Left kidney (tissue), 8 donors: Measurements from ENCODE around the gene ZNRD2. TPM values are rescaled to one million over a fixed set of nuclear protein-coding genes. Genes with fewer than 3 reads are reported as not detected.
"Not testable (repeated sequence)": the region's sequence is repeated elsewhere in the genome, so short reads cannot be mapped to it uniquely, and the experiment has no call there.

Experiments
- DNase-seq: peaks from one replicate; pipeline ENCODE4 v3.0.0-alpha.2; 2013
- long read RNA-seq, 8 donors: transcript quantifications; one replicate each; lab custom pipeline, GENCODE V29; 2026
- polyA plus RNA-seq: library from polyadenylated mRNA; unstranded; fragments of 120-200 nt; gene quantifications from one replicate; pipeline ENCODE4 v1.2.1, GENCODE V29; 2013; ENCODE audit not compliant: insufficient read length

Gene ZNRD2
- polyA plus RNA-seq = 37.5 TPM
- long read RNA-seq, donor 1, transcript SSSCA1-206 (3 exons, 879 nt) = minor isoform, 8 of 39 reads
- long read RNA-seq, donor 1, transcript SSSCA1-201 (4 exons, 698 nt) = major isoform, 28 of 39 reads
- long read RNA-seq, donor 1, partial matches to known transcripts = 0 of 39 reads
- long read RNA-seq, donor 1, other reads (novel, unspliced or antisense) = 0 of 39 reads
- long read RNA-seq, donor 2, transcript SSSCA1-201 (4 exons, 698 nt) = major isoform, 20 of 35 reads
- long read RNA-seq, donor 2, transcript SSSCA1-206 (3 exons, 879 nt) = minor isoform, 14 of 35 reads
- long read RNA-seq, donor 2, partial matches to known transcripts = 0 of 35 reads
- long read RNA-seq, donor 2, other reads (novel, unspliced or antisense) = 0 of 35 reads
- long read RNA-seq, donor 3, transcript SSSCA1-206 (3 exons, 879 nt) = minor isoform, 13 of 32 reads
- long read RNA-seq, donor 3, transcript SSSCA1-201 (4 exons, 698 nt) = major isoform, 17 of 32 reads
- long read RNA-seq, donor 3, partial matches to known transcripts = 0 of 32 reads
- long read RNA-seq, donor 3, other reads (novel, unspliced or antisense) = 0 of 32 reads
- long read RNA-seq, donor 4, partial matches to known transcripts = 5 of 9 reads
- long read RNA-seq, donor 4, other reads (novel, unspliced or antisense) = 0 of 9 reads
- long read RNA-seq, donor 5, transcript SSSCA1-201 (4 exons, 698 nt) = major isoform, 45 of 73 reads
- long read RNA-seq, donor 5, transcript SSSCA1-206 (3 exons, 879 nt) = minor isoform, 22 of 73 reads
- long read RNA-seq, donor 5, transcript SSSCA1-204 (2 exons, 532 nt) = minor isoform, 6 of 73 reads
- long read RNA-seq, donor 5, partial matches to known transcripts = 0 of 73 reads
- long read RNA-seq, donor 5, other reads (novel, unspliced or antisense) = 0 of 73 reads
- long read RNA-seq, donor 6, transcript SSSCA1-201 (4 exons, 698 nt) = major isoform, 22 of 42 reads
- long read RNA-seq, donor 6, transcript SSSCA1-206 (3 exons, 879 nt) = minor isoform, 13 of 42 reads
- long read RNA-seq, donor 6, transcript SSSCA1-204 (2 exons, 532 nt) = minor isoform, 7 of 42 reads
- long read RNA-seq, donor 6, partial matches to known transcripts = 0 of 42 reads
- long read RNA-seq, donor 6, other reads (novel, unspliced or antisense) = 0 of 42 reads
- long read RNA-seq, donor 7, transcript SSSCA1-206 (3 exons, 879 nt) = minor isoform, 14 of 46 reads
- long read RNA-seq, donor 7, transcript SSSCA1-201 (4 exons, 698 nt) = major isoform, 25 of 46 reads
- long read RNA-seq, donor 7, partial matches to known transcripts = 5 of 46 reads
- long read RNA-seq, donor 7, other reads (novel, unspliced or antisense) = 0 of 46 reads
- long read RNA-seq, donor 8, transcript SSSCA1-206 (3 exons, 879 nt) = major isoform, 6 of 13 reads
- long read RNA-seq, donor 8, transcript SSSCA1-201 (4 exons, 698 nt) = minor isoform, 5 of 13 reads
- long read RNA-seq, donor 8, partial matches to known transcripts = 0 of 13 reads
- long read RNA-seq, donor 8, other reads (novel, unspliced or antisense) = 0 of 13 reads

- peak; percentile 95 for DNase-seq
Measured at GRCh38 chr11:65569973-65570918, at the start of gene ZNRD2. ZNRD2 (plus strand) TSS chr11:65570477; CDS start chr11:65570492, 15 bp downstream.

- not testable (repeated sequence) for DNase-seq
Measured at GRCh38 chr11:65521777-65522521, 48.3 kb upstream of the ZNRD2 start.

GRCh38 chr11:65522718-65523630, 47.3 kb upstream of the ZNRD2 start:
- not testable (repeated sequence) for DNase-seq

GRCh38 chr11:65523631-65523968, 46.7 kb upstream of the ZNRD2 start:
- not testable (repeated sequence) for DNase-seq

GRCh38 chr11:65524014-65524740, 46.1 kb upstream of the ZNRD2 start:
- DNase-seq = no peak

GRCh38 chr11:65524741-65525545, 45.3 kb upstream of the ZNRD2 start, which contains the start of gene SCYL1:
SCYL1 (plus strand) TSS chr11:65525083; CDS start chr11:65525154, 71 bp downstream.
- peak; percentile 71 for DNase-seq

- DNase-seq = no peak
Measured at GRCh38 chr11:65525546-65526480, 44.5 kb upstream of the ZNRD2 start.

- DNase-seq = no peak
Measured at GRCh38 chr11:65526744-65527143, 43.5 kb upstream of the ZNRD2 start.

GRCh38 chr11:65528819-65529350, 41.4 kb upstream of the ZNRD2 start:
- DNase-seq = no peak

GRCh38 chr11:65529475-65530156, 40.7 kb upstream of the ZNRD2 start:
- DNase-seq = no peak

GRCh38 chr11:65530157-65530496, 40.1 kb upstream of the ZNRD2 start:
- no peak for DNase-seq

GRCh38 chr11:65532388-65533064, 37.8 kb upstream of the ZNRD2 start:
- no peak for DNase-seq

GRCh38 chr11:65535102-65535501, 35.2 kb upstream of the ZNRD2 start:
- DNase-seq = no peak
